ENCODE results near the gene LDLRAD2. TPM values are rescaled to one million over a fixed set of nuclear protein-coding genes. Genes with fewer than 3 reads are reported as not detected.

Gene LDLRAD2
- total and polyA plus RNA-seq, 2 of the 4 experiments (the other 2 are of a cell fraction), result 0.05 TPM; not detected in 1

DNA sequence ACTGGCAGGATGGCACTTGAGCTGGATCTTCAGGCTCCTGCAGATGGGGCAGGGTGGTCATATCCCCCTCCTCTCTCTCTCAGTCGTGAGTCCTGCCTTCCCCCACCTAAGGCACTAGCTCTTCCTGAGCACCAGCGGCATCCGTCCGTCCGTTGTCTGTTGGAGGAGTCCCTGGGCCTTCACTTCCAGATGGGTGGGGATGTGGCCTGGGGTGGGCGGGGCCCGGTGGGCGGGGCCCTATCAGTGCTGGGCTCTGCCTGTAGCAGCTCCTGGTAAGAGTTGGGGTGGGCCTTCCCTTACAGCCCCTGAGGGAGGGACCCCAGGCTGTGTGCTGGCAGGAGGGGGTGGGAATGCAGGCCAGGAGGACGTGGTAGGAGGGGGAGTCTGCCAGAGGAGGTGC, 10.3 kb downstream of the LDLRAD2 start:
- Histone ChIP-seq H3K79me1 (ENCODE audit: low read depth in 1 of 2, low read length in 2 of 2) (no peaks in the 10 kb centered on the region), H2BK120ac (ENCODE audit: low read depth, low read length) (no peak overlapping the region), H3K4me1 (ENCODE audit: control insufficient read depth, insufficient read depth, low read length) (no peaks in the 10 kb centered on the region), H2AFZ (replicated peaks; ENCODE audit: low read length, poor library complexity) (no peak overlapping the region), H3K27ac (ENCODE audit: insufficient read depth, low read length) (no peak overlapping the region), H2BK20ac (ENCODE audit: low read depth, low read length) (no peak overlapping the region), H3K4ac (ENCODE audit: low read depth, low read length) (no peak overlapping the region), H4K91ac (ENCODE audit: insufficient read depth, low read depth, low read length) (no peak overlapping the region), H3K9me1 (ENCODE audit: insufficient read depth, low read length) (peaks cover 5% of the 10 kb centered on the region), H3K4me2 (ENCODE audit: low read depth, low read length) (no peak overlapping the region), H4K5ac (ENCODE audit: low read depth, low read length) (no peak overlapping the region), H3K18ac (ENCODE audit: low read depth, low read length) (no peak overlapping the region), H4K20me1 (ENCODE audit: insufficient read depth, low read length) (0 out of 2 replicates have a peak, but pooled peaks cover 1% of the 10 kb centered on the region), H2AK9ac (replicated peaks; ENCODE audit: low read depth, low read length, poor library complexity) (no peak overlapping the region), H3K14ac (replicated peaks; ENCODE audit: low read depth, low read length) (no peak overlapping the region), H3K9ac (ENCODE audit: low read depth, low read length) (no peak overlapping the region), H3K36me3 (ENCODE audit: control insufficient read depth, insufficient read depth, low read length) (peaks cover 43% of the 10 kb centered on the region), H2BK5ac (ENCODE audit: low read depth, low read length, poor library complexity, severe bottlenecking) (no peak overlapping the region), H3K23ac (ENCODE audit: low read depth, low read length) (no peak overlapping the region), H3K27me3 (ENCODE audit: control insufficient read depth, insufficient read depth, low read length) (no peaks in the 10 kb centered on the region), H2AK5ac (ENCODE audit: low read depth, low read length) (no peak overlapping the region), H3K9me3 (ENCODE audit: control insufficient read depth, insufficient read depth, low read length) (no peaks in the 10 kb centered on the region), H3K56ac (ENCODE audit: extremely low read depth, insufficient read depth, low read length) (no peak overlapping the region), H4K8ac (ENCODE audit: low read depth in 2 of 2, low read length in 2 of 2) (no peak overlapping the region), H2BK15ac (ENCODE audit: low read depth, low read length) (no peak overlapping the region), H3K4me3 (ENCODE audit: insufficient read depth, low read depth, low read length) (no peak overlapping the region)
- in situ Hi-C loops (cut with MboI; ENCODE audit: low sequenced_read_pairs) (no loop called here), intact Hi-C loops (cut with micrococcal nuclease) (no loop called here), dilution Hi-C loops (cut with HindIII; ENCODE audit: low sequenced_read_pairs, unreplicated experiment) (no loop called here)
- ChIA-PET CTCF (no interaction called here), POLR2A (ENCODE audit: unreplicated experiment) (interaction anchor here (0.6 kb wide), 1 partner anchor 53 kb away, joined by 7 read pairs; no protein-coding TSS in a partner anchor)
- WGBS, 2 experiments (ENCODE audit: extremely low coverage in 2 of 2, insufficient read length in 1 of 2), result no CpG with 5 or more reads among the region's 9 CpGs
- DNase-seq, result no peak
- no TSS peak for BruUV-seq (replicated peaks)
- ATAC-seq (ENCODE audit: low read depth), result no peak
- no peak for TF ChIP-seq POLR2A (IDR thresholded peaks at IDR 0.05; ENCODE audit: low read depth, low read length)
- TF ChIP-seq MAZ (IDR thresholded peaks at IDR 0.05; ENCODE audit: borderline replicate concordance, low read depth, low read length), result no peak
- no peak for TF ChIP-seq RCOR1 (IDR thresholded peaks at IDR 0.05; ENCODE audit: insufficient replicate concordance, low read length)
- TF ChIP-seq BHLHE40 (IDR thresholded peaks at IDR 0.05; ENCODE audit: low read depth, low read length), result no peak

Measured in IMR-90 (cell line).